ENCODE data around the gene BAMBI.

BAMBI gene

GRCh38 chr10:28705472-28705871 is 28.2 kb downstream of the BAMBI start:
- no peak for DNase-seq (ENCODE audit: low spot score)

- no peak for DNase-seq (ENCODE audit: low spot score)
Measured at GRCh38 chr10:28709001-28709710, 31.8 kb downstream of the BAMBI start.

GRCh38 chr10:28710202-28710886 is 33.0 kb downstream of the BAMBI start:
- DNase-seq (ENCODE audit: low spot score) = no peak

GRCh38 chr10:28711041-28711440 is 33.7 kb downstream of the BAMBI start:
- DNase-seq (ENCODE audit: low spot score) = no peak

- no peak for DNase-seq (ENCODE audit: low spot score)
Measured at GRCh38 chr10:28711776-28712175, 34.5 kb downstream of the BAMBI start.

- no peak for DNase-seq (ENCODE audit: low spot score)
Measured at GRCh38 chr10:28713626-28714352, 36.5 kb downstream of the BAMBI start.

- no peak for DNase-seq (ENCODE audit: low spot score)
Measured at GRCh38 chr10:28714401-28715053, 37.2 kb downstream of the BAMBI start.

- DNase-seq (ENCODE audit: low spot score) = no peak
Measured at GRCh38 chr10:28715246-28715645, 37.9 kb downstream of the BAMBI start.

GRCh38 chr10:28715757-28716156 is 38.4 kb downstream of the BAMBI start:
- DNase-seq (ENCODE audit: low spot score) = no peak

- DNase-seq (ENCODE audit: low spot score) = no peak
Measured at GRCh38 chr10:28716748-28717147, 39.4 kb downstream of the BAMBI start.

- no peak for DNase-seq (ENCODE audit: low spot score)
Measured at GRCh38 chr10:28717656-28718201, 40.4 kb downstream of the BAMBI start.

- no peak for DNase-seq (ENCODE audit: low spot score)
Measured at GRCh38 chr10:28719789-28720436, 42.6 kb downstream of the BAMBI start.

GRCh38 chr10:28721318-28721951 is 44.1 kb downstream of the BAMBI start:
- no peak for DNase-seq (ENCODE audit: low spot score)

GRCh38 chr10:28722065-28722803 is 44.9 kb downstream of the BAMBI start:
- peak; percentile 71 for DNase-seq (ENCODE audit: low spot score)

- DNase-seq (ENCODE audit: low spot score) = no peak
Measured at GRCh38 chr10:28728366-28728765, 51.0 kb downstream of the BAMBI start.

GRCh38 chr10:28730031-28730778 is 52.9 kb downstream of the BAMBI start:
- no peak for DNase-seq (ENCODE audit: low spot score)

- DNase-seq (ENCODE audit: low spot score) = no peak
Measured at GRCh38 chr10:28732091-28732490, 54.8 kb downstream of the BAMBI start.
